H9 (cell line): ENCODE results near the gene COA8. TPM values are rescaled to one million over a fixed set of nuclear protein-coding genes. Genes with fewer than 3 reads are reported as not detected.

Experiments
- DNase-seq: peaks from one replicate; pipeline ENCODE4 v3.0.0-alpha.2; 2017
- H2AFZ ChIP-seq: one replicate; pipeline ENCODE4 v1.6.1; 2013; ENCODE audit warnings: mild to moderate bottlenecking, low read length, control low read depth, moderate library complexity
- H2AK5ac ChIP-seq: 2 replicates; pipeline ENCODE4 v1.6.1; 2013; ENCODE audit warnings: low read length, control low read depth, mixed read lengths; ENCODE audit not compliant: insufficient read length
- H2BK120ac ChIP-seq: one replicate; pipeline ENCODE4 v1.6.1; 2013; ENCODE audit warnings: low read depth, mild to moderate bottlenecking, low read length, control low read depth, inconsistent platforms; ENCODE audit not compliant: poor library complexity, severe bottlenecking
- H2BK12ac ChIP-seq: 2 replicates; pipeline ENCODE4 v1.6.1; 2013; ENCODE audit warnings: low read length, control low read depth, mixed read lengths, low read depth; ENCODE audit not compliant: insufficient read length
- H2BK15ac ChIP-seq: 2 replicates; pipeline ENCODE4 v1.6.1; 2013; ENCODE audit warnings: low read depth, low read length, control low read depth
- H2BK20ac ChIP-seq: one replicate; pipeline ENCODE4 v1.6.1; 2013; ENCODE audit warnings: low read depth, mild to moderate bottlenecking, low read length, control low read depth, inconsistent platforms; ENCODE audit not compliant: poor library complexity, severe bottlenecking
- H2BK5ac ChIP-seq: 2 replicates; pipeline ENCODE4 v1.6.1; 2013; ENCODE audit warnings: low read length, control low read depth, mixed read lengths; ENCODE audit not compliant: insufficient read length
- H3K14ac ChIP-seq: 2 replicates; pipeline ENCODE4 v1.6.1; 2013; ENCODE audit warnings: low read length, control low read depth; ENCODE audit not compliant: insufficient read depth
- H3K18ac ChIP-seq: 2 replicates; pipeline ENCODE4 v1.6.1; 2013; ENCODE audit warnings: low read depth, mild to moderate bottlenecking, mixed read lengths, low read length, control low read depth; ENCODE audit not compliant: insufficient read length
- H3K23ac ChIP-seq: 2 replicates; pipeline ENCODE4 v1.6.1; 2013; ENCODE audit warnings: low read length, control low read depth, mixed read lengths, low read depth; ENCODE audit not compliant: insufficient read length
- H3K23me2 ChIP-seq: 2 replicates; pipeline ENCODE4 v1.6.1; 2013; ENCODE audit warnings: low read depth, mild to moderate bottlenecking, mixed read lengths, low read length, control low read depth; ENCODE audit not compliant: insufficient read length, poor library complexity, severe bottlenecking
- H3K27ac ChIP-seq: 2 replicates; pipeline ENCODE4 v1.5.1; 2013; ENCODE audit warnings: low read length, control low read depth, mixed read lengths, low read depth; ENCODE audit not compliant: insufficient read length
- H3K27me3 ChIP-seq: 2 replicates; pipeline ENCODE4 v1.6.1; 2013; ENCODE audit warnings: low read length, control low read depth, inconsistent platforms; ENCODE audit not compliant: insufficient read depth
- H3K4ac ChIP-seq: 2 replicates; pipeline ENCODE4 v1.6.1; 2013; ENCODE audit warnings: low read depth, mild to moderate bottlenecking, control low read depth, inconsistent platforms, low read length, moderate library complexity
- H3K4me1 ChIP-seq: 2 replicates; pipeline ENCODE4 v1.6.1; 2013; ENCODE audit warnings: low read length, control low read depth, inconsistent platforms; ENCODE audit not compliant: insufficient read depth
- H3K4me2 ChIP-seq: 2 replicates; pipeline ENCODE4 v1.6.1; 2013; ENCODE audit warnings: low read length, control low read depth, mixed read lengths; ENCODE audit not compliant: insufficient read length, insufficient read depth
- H3K56ac ChIP-seq: 2 replicates; pipeline ENCODE4 v1.6.1; 2013; ENCODE audit warnings: low read depth, mild to moderate bottlenecking, mixed read lengths, low read length, control low read depth; ENCODE audit not compliant: insufficient read length
- H3K79me1 ChIP-seq: 2 replicates; pipeline ENCODE4 v1.6.1; 2013; ENCODE audit warnings: low read depth, mild to moderate bottlenecking, moderate library complexity, low read length, control low read depth, inconsistent platforms; ENCODE audit not compliant: insufficient read depth, poor library complexity, severe bottlenecking
- H3K79me2 ChIP-seq: 2 replicates; pipeline ENCODE4 v1.6.1; 2013; ENCODE audit warnings: low read length, control low read depth, inconsistent platforms; ENCODE audit not compliant: insufficient read depth
- H3K9ac ChIP-seq: 2 replicates; pipeline ENCODE4 v1.6.1; 2013; ENCODE audit warnings: low read length, control low read depth, mixed read lengths; ENCODE audit not compliant: insufficient read length; ENCODE audit errors: extremely low read depth
- H3K9me3 ChIP-seq: one replicate; pipeline ENCODE4 v1.6.1; 2013; ENCODE audit warnings: low read depth, low read length, inconsistent platforms; ENCODE audit not compliant: control insufficient read depth
- H3T11ph ChIP-seq: one replicate; pipeline ENCODE4 v1.6.1; 2013; ENCODE audit warnings: mild to moderate bottlenecking, low read length, control low read depth, inconsistent platforms
- H4K20me1 ChIP-seq: one replicate; pipeline ENCODE4 v1.6.1; 2013; ENCODE audit not compliant: control insufficient read depth, insufficient read length, insufficient read depth
- H4K5ac ChIP-seq: 2 replicates; pipeline ENCODE4 v1.6.1; 2013; ENCODE audit warnings: low read depth, mild to moderate bottlenecking, mixed read lengths, low read length, control low read depth; ENCODE audit not compliant: insufficient read length
- H4K8ac ChIP-seq: replicated peaks from 2 replicates; pipeline ENCODE4 v1.6.1; 2013; ENCODE audit warnings: low read length, control low read depth, mixed read lengths, low read depth; ENCODE audit not compliant: insufficient read length
- H4K91ac ChIP-seq: 2 replicates; pipeline ENCODE4 v1.6.1; 2013; ENCODE audit warnings: low read depth, mild to moderate bottlenecking, moderate library complexity, mixed read lengths, low read length, control low read depth; ENCODE audit not compliant: insufficient read length
- H3K27ac Mint-ChIP-seq, 3 experiments: 2 replicates in 2 of 3; 3 replicates in 1 of 3; pipeline ENCODE4 v1.8.0; 2020 to 2021; ENCODE audit warnings: mixed read lengths in 3 of 3, mild to moderate bottlenecking in 1 of 3, moderate library complexity in 1 of 3
- H3K27me3 Mint-ChIP-seq: 2 replicates; pipeline ENCODE4 v1.8.0; 2021; ENCODE audit warnings: low read depth, mild to moderate bottlenecking, moderate library complexity, mixed read lengths
- H3K36me3 Mint-ChIP-seq, 3 experiments: 2 replicates in 2 of 3; 3 replicates in 1 of 3; pipeline ENCODE4 v1.8.0; 2020 to 2021; ENCODE audit warnings: low read depth in 3 of 3, mixed read lengths in 3 of 3; ENCODE audit not compliant: insufficient read depth in 1 of 3
- H3K4me1 Mint-ChIP-seq, 2 experiments: 2 replicates each; pipeline ENCODE4 v1.8.0; 2020; ENCODE audit warnings: mixed read lengths in 2 of 2
- H3K4me3 Mint-ChIP-seq, 2 experiments: 2 replicates in 1 of 2; 3 replicates in 1 of 2; pipeline ENCODE4 v1.8.0; 2020 to 2021; ENCODE audit warnings: mild to moderate bottlenecking in 2 of 2, mixed read lengths in 2 of 2, moderate library complexity in 1 of 2
- H3K9me3 Mint-ChIP-seq, 2 experiments: 2 replicates in 1 of 2; 3 replicates in 1 of 2; pipeline ENCODE4 v1.8.0; 2020; ENCODE audit warnings: mild to moderate bottlenecking in 2 of 2, mixed read lengths in 2 of 2, moderate library complexity in 1 of 2
- CTCF ChIP-seq: fragments of 200-600 bp; sonication (generic); conservative IDR thresholded peaks from 3 replicates; pipeline ENCODE4 v1.8.0; 2021; ENCODE audit warnings: antibody characterized with exemption, mild to moderate bottlenecking
- WGBS: extraction: QIAGEN DNeasy Blood & Tissue Kit; methylation state at CpG from one replicate; pipeline ENCODE4 v1.1.7; 2013; ENCODE audit warnings: missing lambda C conversion rate, low lambda C conversion rate, mixed read lengths; ENCODE audit not compliant: insufficient read length; ENCODE audit errors: extremely low coverage; 5-methylcytosine and 5-hydroxymethylcytosine counted together
- total RNA-seq: library from RNA; stranded (reverse); gene quantifications from 2 replicates; pipeline ENCODE4 v1.2.1, GENCODE V29; 2021

The COA8 gene
- total RNA-seq, 1 experiment from 2014 or later: 45.5 TPM

- no peak overlapping the region for H3K23ac ChIP-seq
- no peak for TF ChIP-seq CTCF
- H4K8ac ChIP-seq: no peak overlapping the region
- H3K14ac ChIP-seq: no peak overlapping the region
- H2BK5ac ChIP-seq: no peak overlapping the region
- no peak overlapping the region for H3K27ac ChIP-seq
- H3K4ac ChIP-seq: no peak overlapping the region
- no peak overlapping the region for H3T11ph ChIP-seq
- H3K79me1 ChIP-seq: peaks cover 13% of the 10 kb centered on the region
- DNase-seq: no peak
- Mint-ChIP-seq H3K4me3 (peak overlapping the region in 1 of 2 experiments; percentile 5; a peak in 2 of 5 replicates), H3K9me3 (no peaks in the 10 kb centered on the region; a peak in 2 of 5 replicates), H3K27me3 (peaks cover 5% of the 10 kb centered on the region), H3K4me1 (peaks cover 11 to 22% of the 10 kb centered on the region in 2 experiments), H3K36me3 (peaks cover 0 to 8% (median 4%) of the 10 kb centered on the region in 3 experiments; a peak in 5 of 7 replicates), H3K27ac (no peak overlapping the region)
- H3K4me2 ChIP-seq: no peak overlapping the region
- peaks cover 8% of the 10 kb centered on the region for H3K23me2 ChIP-seq
- no peaks in the 10 kb centered on the region for H3K27me3 ChIP-seq
- H4K91ac ChIP-seq: no peak overlapping the region
- no peak overlapping the region for H2BK15ac ChIP-seq
- H3K18ac ChIP-seq: no peak overlapping the region
- no peak overlapping the region for H2AK5ac ChIP-seq
- no peak overlapping the region for H3K56ac ChIP-seq
- H2BK120ac ChIP-seq: no peak overlapping the region
- H4K20me1 ChIP-seq: peaks cover 4% of the 10 kb centered on the region
- H3K9ac ChIP-seq: no peak overlapping the region
- no peak overlapping the region for H4K5ac ChIP-seq
- no peak overlapping the region for H2AFZ ChIP-seq
- H2BK12ac ChIP-seq: no peak overlapping the region
- peaks cover 10% of the 10 kb centered on the region; the same call in 1 of the 2 replicates for H3K79me2 ChIP-seq
- H2BK20ac ChIP-seq: no peak overlapping the region
- H3K9me3 ChIP-seq: no peaks in the 10 kb centered on the region
- no peaks in the 10 kb centered on the region; the same call in 1 of the 2 replicates for H3K4me1 ChIP-seq
- no CpG with 5 or more reads among the region's 15 CpGs for WGBS
These were observed 31.1 kb upstream of the COA8 start for GRCh38 chr14:103531421-103532215.
